Measurements from ENCODE around the gene SLC36A1.

- no peak for TF ChIP-seq GATA2 (IDR thresholded peaks at IDR 0.05; ENCODE audit: low read depth, low read length)
- TF ChIP-seq GATA3 (IDR thresholded peaks at IDR 0.05; ENCODE audit: low read depth, low read length) = no peak
These were observed 86.9 kb downstream of the SLC36A1 start for GRCh38 chr5:151534350-151534749.
